Tibial artery (tissue), 4 donors: ENCODE measurements around the gene MAST3.
A peak's percentile ranks its signal among the peaks of the same experiment; 100 is the strongest.
"Not testable (repeated sequence)": the region's sequence is repeated elsewhere in the genome, so short reads cannot be mapped to it uniquely, and the experiment has no call there.

Experiments used
- DNase-seq, 2 donors: peaks; one replicate each; pipeline ENCODE4 v3.0.0-alpha.2; 2019
- H3K27ac ChIP-seq, 2 donors: fragments of 200-600 bp; sonication (generic) in 1 of 2; 1 replicate in 1 of 2; 2 replicates in 1 of 2; pipeline ENCODE4 v1.5.1; 2018 to 2019; ENCODE audit warnings: mild to moderate bottlenecking in 1 of 2
- H3K27me3 ChIP-seq, 2 donors: fragments of 200-600 bp; sonication (generic) in 1 of 2; one replicate each; pipeline versions ENCODE4 v1.5.1 to v1.6.0; 2016 to 2019
- H3K36me3 ChIP-seq, 3 donors: fragments of 200-600 bp; sonication (generic) in 2 of 3; one replicate each; pipeline ENCODE4 v1.5.1; 2016 to 2019; ENCODE audit warnings: mild to moderate bottlenecking in 2 of 3
- H3K4me1 ChIP-seq, 4 donors: fragments of 200-600 bp; sonication (generic) in 2 of 4; 1 replicate in 3 of 4; 2 replicates in 1 of 4; pipeline ENCODE4 v1.5.1; 2016 to 2019
- H3K4me3 ChIP-seq, 2 donors: fragments of 200-600 bp; sonication (generic) in 1 of 2; 1 replicate in 1 of 2; 2 replicates in 1 of 2; pipeline ENCODE4 v1.5.1; 2018 to 2019; ENCODE audit warnings: mild to moderate bottlenecking in 2 of 2
- H3K9me3 ChIP-seq, 3 donors: fragments of 200-600 bp; sonication (generic) in 1 of 3; one replicate each; pipeline ENCODE4 v1.5.1; 2016 to 2019
- intact Hi-C: fragments of 100-400 bp; cut with DNase I; formaldehyde crosslinking; loops from one replicate; pipeline ENCODE4 v1.15.0; 2023; ENCODE audit warnings: low total_unique reads
- TF ChIP-seq, protein P1 (sequence below), 2 experiments: fragments of 200-600 bp in 1 of 2; fragments of 450-650 bp in 1 of 2; IDR thresholded peaks; one replicate each; pipeline ENCODE4 v1.5.1; 2017 to 2019; ENCODE audit warnings: antibody characterized with exemption in 2 of 2, mild to moderate bottlenecking in 1 of 2, moderate library complexity in 1 of 2

The MAST3 gene

DNA sequence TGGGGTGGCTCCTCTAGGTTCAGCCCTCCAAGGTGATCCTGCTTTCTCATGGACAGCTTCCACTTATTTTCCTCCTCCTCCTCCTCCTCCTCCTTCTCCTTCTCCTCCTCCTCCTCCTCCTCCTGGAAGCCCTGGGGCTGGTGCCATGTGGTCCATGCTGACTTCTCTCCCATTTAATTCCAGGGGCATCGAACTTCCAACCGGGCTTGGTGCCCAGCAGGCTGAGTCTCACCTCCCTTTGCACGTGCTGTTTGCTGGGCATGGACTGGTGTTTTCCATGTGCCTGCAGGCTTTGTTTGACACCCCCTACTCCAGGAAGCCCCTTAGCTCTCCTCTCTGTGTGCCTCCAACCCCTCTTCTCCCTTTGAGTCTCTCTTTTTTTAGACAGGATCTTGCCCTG, 3.7 kb downstream of the MAST3 start:
- TF ChIP-seq, protein P1, sequence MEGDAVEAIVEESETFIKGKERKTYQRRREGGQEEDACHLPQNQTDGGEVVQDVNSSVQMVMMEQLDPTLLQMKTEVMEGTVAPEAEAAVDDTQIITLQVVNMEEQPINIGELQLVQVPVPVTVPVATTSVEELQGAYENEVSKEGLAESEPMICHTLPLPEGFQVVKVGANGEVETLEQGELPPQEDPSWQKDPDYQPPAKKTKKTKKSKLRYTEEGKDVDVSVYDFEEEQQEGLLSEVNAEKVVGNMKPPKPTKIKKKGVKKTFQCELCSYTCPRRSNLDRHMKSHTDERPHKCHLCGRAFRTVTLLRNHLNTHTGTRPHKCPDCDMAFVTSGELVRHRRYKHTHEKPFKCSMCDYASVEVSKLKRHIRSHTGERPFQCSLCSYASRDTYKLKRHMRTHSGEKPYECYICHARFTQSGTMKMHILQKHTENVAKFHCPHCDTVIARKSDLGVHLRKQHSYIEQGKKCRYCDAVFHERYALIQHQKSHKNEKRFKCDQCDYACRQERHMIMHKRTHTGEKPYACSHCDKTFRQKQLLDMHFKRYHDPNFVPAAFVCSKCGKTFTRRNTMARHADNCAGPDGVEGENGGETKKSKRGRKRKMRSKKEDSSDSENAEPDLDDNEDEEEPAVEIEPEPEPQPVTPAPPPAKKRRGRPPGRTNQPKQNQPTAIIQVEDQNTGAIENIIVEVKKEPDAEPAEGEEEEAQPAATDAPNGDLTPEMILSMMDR (IDR thresholded peaks at IDR 0.05), result no peak
- Histone ChIP-seq H3K27me3 (no peaks in the 10 kb centered on the region), H3K9me3 (no peaks in the 10 kb centered on the region), H3K4me1 (peaks cover 0 to 71% (median 40%) of the 10 kb centered on the region in 4 donors), H3K27ac (no peak overlapping the region), H3K36me3 (no peaks in the 10 kb centered on the region), H3K4me3 (no peak overlapping the region)
- no peak for DNase-seq
- intact Hi-C loops, result no loop called here

GRCh38 chr19:18102916-18103542, 5.5 kb downstream of the MAST3 start:
- no peak for DNase-seq
- no peaks in the 10 kb centered on the region for H3K9me3 ChIP-seq
- TF ChIP-seq, protein P1 (IDR thresholded peaks at IDR 0.05), result no peak
- H3K4me3 ChIP-seq, result no peak overlapping the region
- H3K27ac ChIP-seq, result peak overlapping the region in 1 of 2 donors; percentile 85
- peaks cover 0 to 61% (median 34%) of the 10 kb centered on the region in 4 donors for H3K4me1 ChIP-seq
- H3K27me3 ChIP-seq, result no peaks in the 10 kb centered on the region
- intact Hi-C loops, result no loop called here
- no peaks in the 10 kb centered on the region for H3K36me3 ChIP-seq

- no peak for DNase-seq
- no peaks in the 10 kb centered on the region for H3K27me3 ChIP-seq
- H3K9me3 ChIP-seq, result no peaks in the 10 kb centered on the region
- H3K36me3 ChIP-seq, result no peaks in the 10 kb centered on the region
- H3K4me3 ChIP-seq, result peak overlapping the region; percentile 38 to 54
- intact Hi-C loops, result no loop called here
- TF ChIP-seq, protein P1 (IDR thresholded peaks at IDR 0.05), result no peak
- H3K27ac ChIP-seq, result peak overlapping the region; percentile 85
- H3K4me1 ChIP-seq, result peaks cover 0 to 49% (median 22%) of the 10 kb centered on the region in 4 donors
Measured at GRCh38 chr19:18104793-18105131, 7.2 kb downstream of the MAST3 start.

DNA sequence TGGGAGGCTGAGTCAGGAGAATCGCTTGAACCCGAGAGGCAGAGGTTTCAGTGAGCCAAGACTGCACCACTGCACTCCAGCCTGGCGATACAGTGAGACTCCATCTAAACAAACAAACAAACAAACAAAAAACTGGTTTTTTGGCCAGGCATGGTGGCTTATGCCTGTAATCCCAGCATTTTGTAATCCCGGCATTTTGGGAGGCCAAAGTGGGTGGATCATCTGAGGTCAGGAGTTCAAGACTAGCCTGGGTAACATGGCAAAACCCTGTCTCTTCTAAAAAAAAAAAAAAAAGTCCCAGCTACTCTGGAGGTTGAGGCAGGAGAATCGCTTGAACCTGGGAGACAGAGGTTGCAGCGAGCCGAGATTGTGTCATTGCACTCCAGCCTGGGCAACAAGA, 7.7 kb downstream of the MAST3 start:
- H3K27me3 ChIP-seq, intact Hi-C loops, H3K4me3 ChIP-seq, H3K9me3 ChIP-seq, DNase-seq, H3K36me3 ChIP-seq: not testable (repeated sequence)
- Histone ChIP-seq H3K4me1 (peaks cover 0 to 48% (median 25%) of the 10 kb centered on the region in 4 donors), H3K27ac (peak overlapping the region in 1 of 2 donors; percentile 85)

- intact Hi-C loops, result no loop called here
- Histone ChIP-seq H3K4me3 (no peak overlapping the region), H3K27me3 (no peaks in the 10 kb centered on the region), H3K4me1 (peaks cover 0 to 45% (median 33%) of the 10 kb centered on the region in 4 donors), H3K9me3 (no peaks in the 10 kb centered on the region), H3K36me3 (no peaks in the 10 kb centered on the region), H3K27ac (no peak overlapping the region)
- no peak for DNase-seq
- TF ChIP-seq, protein P1 (IDR thresholded peaks at IDR 0.05), result no peak
Measured at GRCh38 chr19:18107235-18107634, 9.7 kb downstream of the MAST3 start.

- Histone ChIP-seq H3K27me3 (no peaks in the 10 kb centered on the region), H3K36me3 (no peaks in the 10 kb centered on the region), H3K4me1 (peaks cover 0 to 31% (median 23%) of the 10 kb centered on the region in 4 donors), H3K27ac (peak overlapping the region; percentile 62 to 79), H3K4me3 (no peak overlapping the region), H3K9me3 (no peaks in the 10 kb centered on the region)
- DNase-seq, result no peak
- intact Hi-C loops, result no loop called here
- TF ChIP-seq, protein P1 (IDR thresholded peaks at IDR 0.05), result no peak
Measured at GRCh38 chr19:18108897-18109296, 11.3 kb downstream of the MAST3 start.
